GM19351 (cell line): ENCODE data around the gene SMARCAL1.

Source experiments
- ATAC-seq: cut with Tn5 transposase; IDR thresholded peaks from one replicate; pipeline ENCODE4 v1.9.1; 2021; ENCODE audit warnings: mild to moderate bottlenecking, moderate library complexity; ENCODE audit not compliant: unreplicated experiment

SMARCAL1 gene

DNA sequence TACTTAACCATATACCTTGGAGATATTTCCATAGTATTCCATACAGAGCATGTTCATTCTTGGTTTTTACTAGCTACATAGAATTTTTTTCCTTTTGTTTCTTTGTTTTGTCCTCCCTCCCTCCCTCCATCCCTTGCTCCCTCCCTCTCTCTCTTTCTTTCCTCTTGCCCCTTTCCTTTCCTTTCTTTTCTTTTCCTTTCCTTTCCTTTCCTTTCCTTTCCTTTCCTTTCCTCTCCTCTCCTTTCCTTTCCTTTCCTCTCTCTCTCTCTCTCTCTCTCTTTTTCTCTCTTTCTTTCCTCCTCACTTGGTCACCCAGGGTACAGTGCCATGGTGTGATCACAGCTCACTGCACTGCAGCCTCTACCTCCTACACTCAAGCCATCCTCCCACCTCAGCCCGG, 114.7 kb downstream of the SMARCAL1 start:
- ATAC-seq = no peak

DNA sequence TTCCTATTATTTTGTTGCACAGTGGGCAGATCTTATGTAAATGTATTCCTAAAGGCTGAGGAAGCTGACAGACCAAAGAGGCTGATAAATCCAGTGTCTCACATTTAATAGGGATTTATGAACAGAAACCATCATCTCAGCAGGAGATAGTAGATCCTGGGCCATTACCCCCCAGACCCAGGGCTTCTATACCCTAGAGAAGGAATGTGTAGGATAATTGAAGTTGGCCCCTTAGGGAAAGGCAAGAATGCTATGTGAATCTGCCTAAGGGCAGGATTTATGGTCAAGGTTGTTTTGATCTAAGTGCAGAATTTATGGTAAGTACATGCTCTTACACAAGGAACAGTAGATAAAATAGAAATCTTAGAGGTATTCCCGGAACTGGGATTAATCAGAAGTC, 115.3 kb downstream of the SMARCAL1 start:
- no peak for ATAC-seq

DNA sequence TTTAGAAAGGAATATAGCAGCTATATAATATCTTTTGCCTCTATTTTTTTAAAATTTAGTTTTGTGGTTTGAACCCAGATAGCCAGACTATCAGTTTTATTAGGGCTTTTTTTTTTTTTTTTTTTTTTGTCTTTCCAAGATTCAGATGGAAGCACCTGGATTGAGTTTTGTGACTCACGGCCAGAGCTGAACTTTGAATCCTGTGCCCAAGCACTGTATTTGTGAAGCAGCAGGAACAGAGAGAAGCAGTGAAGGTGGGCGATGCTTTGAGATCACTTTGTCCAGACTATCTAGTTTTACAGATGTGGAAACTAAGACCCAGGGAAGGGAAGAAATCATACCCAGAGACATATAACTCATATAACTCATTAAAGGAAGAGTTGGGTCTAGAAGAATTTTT, 120.3 kb downstream of the SMARCAL1 start:
- ATAC-seq = no peak
